ENCODE results near the gene GLS.

DNA sequence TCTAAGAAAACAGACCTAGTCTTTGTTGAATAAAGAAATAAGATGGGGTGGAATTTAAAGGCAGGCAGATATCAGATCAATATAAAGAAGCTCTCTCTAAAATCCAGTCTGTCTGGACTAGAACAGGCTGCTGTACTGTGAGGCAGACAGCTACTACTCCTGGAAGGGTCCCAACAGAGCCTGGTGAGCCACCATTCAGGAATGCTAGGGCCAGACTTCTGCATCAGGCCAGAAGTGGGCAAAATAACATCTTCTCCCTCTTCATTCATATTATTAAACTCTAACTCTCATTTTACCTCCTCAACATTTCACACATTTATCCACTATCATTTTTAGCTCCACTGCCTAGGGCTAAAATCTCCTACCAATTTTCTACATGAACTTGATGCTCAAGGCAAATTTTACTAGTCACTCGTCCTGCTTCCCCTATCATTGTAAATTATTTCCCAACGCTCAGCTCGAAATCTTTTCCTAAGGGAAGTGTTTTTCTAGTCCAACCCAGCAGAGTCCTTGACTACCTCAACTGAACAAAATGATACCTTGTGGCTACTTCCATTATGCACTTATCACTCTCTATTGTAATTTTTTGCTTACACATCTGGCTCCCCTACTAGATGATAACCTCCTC, 45.2 kb upstream of the GLS start:
- TF ChIP-seq, protein P1, sequence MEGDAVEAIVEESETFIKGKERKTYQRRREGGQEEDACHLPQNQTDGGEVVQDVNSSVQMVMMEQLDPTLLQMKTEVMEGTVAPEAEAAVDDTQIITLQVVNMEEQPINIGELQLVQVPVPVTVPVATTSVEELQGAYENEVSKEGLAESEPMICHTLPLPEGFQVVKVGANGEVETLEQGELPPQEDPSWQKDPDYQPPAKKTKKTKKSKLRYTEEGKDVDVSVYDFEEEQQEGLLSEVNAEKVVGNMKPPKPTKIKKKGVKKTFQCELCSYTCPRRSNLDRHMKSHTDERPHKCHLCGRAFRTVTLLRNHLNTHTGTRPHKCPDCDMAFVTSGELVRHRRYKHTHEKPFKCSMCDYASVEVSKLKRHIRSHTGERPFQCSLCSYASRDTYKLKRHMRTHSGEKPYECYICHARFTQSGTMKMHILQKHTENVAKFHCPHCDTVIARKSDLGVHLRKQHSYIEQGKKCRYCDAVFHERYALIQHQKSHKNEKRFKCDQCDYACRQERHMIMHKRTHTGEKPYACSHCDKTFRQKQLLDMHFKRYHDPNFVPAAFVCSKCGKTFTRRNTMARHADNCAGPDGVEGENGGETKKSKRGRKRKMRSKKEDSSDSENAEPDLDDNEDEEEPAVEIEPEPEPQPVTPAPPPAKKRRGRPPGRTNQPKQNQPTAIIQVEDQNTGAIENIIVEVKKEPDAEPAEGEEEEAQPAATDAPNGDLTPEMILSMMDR (conservative IDR thresholded peaks at IDR 0.05; ENCODE audit: low read length): no peak
- no peak for TF ChIP-seq EZH2phosphoT487 (IDR thresholded peaks at IDR 0.05; ENCODE audit: borderline replicate concordance)

Data from Loucy (cell line).